Stimulated activated CD4-positive, alpha-beta T cell treated with anti-CD3 and anti-CD28 coated beads, Interleukin-15, amount 100 ng/mL, for 24 hours (primary cell): ENCODE results near the gene PRDM16.
"Not testable (repeated sequence)": the region's sequence is repeated elsewhere in the genome, so short reads cannot be mapped to it uniquely, and the experiment has no call there.

Source experiments
- DNase-seq: peaks from one replicate; pipeline ENCODE4 v3.0.0-alpha.2; 2020

PRDM16 gene

GRCh38 chr1:3234956-3235355 is 166.0 kb downstream of the PRDM16 start:
- no peak for DNase-seq

GRCh38 chr1:3235496-3235895 is 166.5 kb downstream of the PRDM16 start:
- no peak for DNase-seq

- no peak for DNase-seq
These were observed 167.4 kb downstream of the PRDM16 start for GRCh38 chr1:3236361-3236760.

GRCh38 chr1:3236955-3237354 is 168.0 kb downstream of the PRDM16 start:
- no peak for DNase-seq

- no peak for DNase-seq
These were observed 168.6 kb downstream of the PRDM16 start for GRCh38 chr1:3237570-3237969.

- no peak for DNase-seq
These were observed 169.1 kb downstream of the PRDM16 start for GRCh38 chr1:3237994-3238702.

GRCh38 chr1:3238703-3239278 is 169.8 kb downstream of the PRDM16 start:
- no peak for DNase-seq

- not testable (repeated sequence) for DNase-seq
These were observed 171.0 kb downstream of the PRDM16 start for GRCh38 chr1:3239991-3240390.

GRCh38 chr1:3240524-3241235 is 171.7 kb downstream of the PRDM16 start:
- no peak for DNase-seq

GRCh38 chr1:3241236-3241550 is 172.2 kb downstream of the PRDM16 start:
- DNase-seq: no peak

GRCh38 chr1:3241673-3242407 is 172.8 kb downstream of the PRDM16 start:
- no peak for DNase-seq

- DNase-seq: no peak
These were observed 173.6 kb downstream of the PRDM16 start for GRCh38 chr1:3242408-3243260.

- no peak for DNase-seq
These were observed 174.3 kb downstream of the PRDM16 start for GRCh38 chr1:3243304-3243703.

GRCh38 chr1:3244025-3244926 is 175.3 kb downstream of the PRDM16 start:
- no peak for DNase-seq

- no peak for DNase-seq
These were observed 175.9 kb downstream of the PRDM16 start for GRCh38 chr1:3244927-3245315.

- no peak for DNase-seq
These were observed 176.3 kb downstream of the PRDM16 start for GRCh38 chr1:3245344-3245743.

GRCh38 chr1:3245768-3246167 is 176.8 kb downstream of the PRDM16 start:
- DNase-seq: no peak

GRCh38 chr1:3246251-3246650 is 177.2 kb downstream of the PRDM16 start:
- no peak for DNase-seq

GRCh38 chr1:3247521-3248121 is 178.6 kb downstream of the PRDM16 start:
- DNase-seq: peak; percentile 4

- DNase-seq: no peak
These were observed 179.4 kb downstream of the PRDM16 start for GRCh38 chr1:3248155-3249141.
